Keratinocyte (primary cell): ENCODE results near the gene GPBAR1.

Source experiments
- EZH2 ChIP-seq: IDR thresholded peaks from one replicate; pipeline ENCODE4 v1.6.1; 2012; ENCODE audit warnings: inconsistent platforms, mild to moderate bottlenecking, low read length, moderate library complexity
- TF ChIP-seq, protein P1 (sequence below), 3 experiments: IDR thresholded peaks in 1 of 3; conservative IDR thresholded peaks in 1 of 3; optimal IDR thresholded peaks in 1 of 3; 2 replicates in 2 of 3; 3 replicates in 1 of 3; pipeline versions ENCODE3 to v1.5.1; 2011; ENCODE audit warnings: low read length in 3 of 3, mild to moderate bottlenecking in 3 of 3, moderate library complexity in 2 of 3, control low read depth in 1 of 3, inconsistent platforms in 1 of 3; ENCODE audit not compliant: insufficient read depth in 2 of 3; ENCODE audit errors: extremely low read depth in 1 of 3

DNA sequence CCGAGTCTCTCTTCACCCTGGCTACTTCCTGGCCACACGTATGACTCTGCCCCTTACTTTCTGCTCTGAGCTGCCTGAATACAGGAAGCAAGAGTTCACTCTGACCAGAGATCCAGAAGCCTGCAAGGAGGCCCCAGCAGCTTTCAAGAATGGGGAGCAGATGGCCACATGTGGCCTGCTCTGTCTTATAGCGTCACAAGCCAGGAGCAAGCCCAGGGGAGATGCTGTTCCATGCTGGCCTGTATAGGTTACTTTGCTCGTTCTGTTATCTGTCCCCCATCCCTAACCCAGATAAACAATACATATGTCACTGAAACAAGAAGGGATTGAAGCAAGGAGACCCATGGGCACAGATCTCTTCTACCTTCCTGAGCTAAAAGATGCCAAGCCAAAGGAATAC, 13.8 kb downstream of the GPBAR1 start:
- TF ChIP-seq EZH2 = no peak
- TF ChIP-seq, protein P1, sequence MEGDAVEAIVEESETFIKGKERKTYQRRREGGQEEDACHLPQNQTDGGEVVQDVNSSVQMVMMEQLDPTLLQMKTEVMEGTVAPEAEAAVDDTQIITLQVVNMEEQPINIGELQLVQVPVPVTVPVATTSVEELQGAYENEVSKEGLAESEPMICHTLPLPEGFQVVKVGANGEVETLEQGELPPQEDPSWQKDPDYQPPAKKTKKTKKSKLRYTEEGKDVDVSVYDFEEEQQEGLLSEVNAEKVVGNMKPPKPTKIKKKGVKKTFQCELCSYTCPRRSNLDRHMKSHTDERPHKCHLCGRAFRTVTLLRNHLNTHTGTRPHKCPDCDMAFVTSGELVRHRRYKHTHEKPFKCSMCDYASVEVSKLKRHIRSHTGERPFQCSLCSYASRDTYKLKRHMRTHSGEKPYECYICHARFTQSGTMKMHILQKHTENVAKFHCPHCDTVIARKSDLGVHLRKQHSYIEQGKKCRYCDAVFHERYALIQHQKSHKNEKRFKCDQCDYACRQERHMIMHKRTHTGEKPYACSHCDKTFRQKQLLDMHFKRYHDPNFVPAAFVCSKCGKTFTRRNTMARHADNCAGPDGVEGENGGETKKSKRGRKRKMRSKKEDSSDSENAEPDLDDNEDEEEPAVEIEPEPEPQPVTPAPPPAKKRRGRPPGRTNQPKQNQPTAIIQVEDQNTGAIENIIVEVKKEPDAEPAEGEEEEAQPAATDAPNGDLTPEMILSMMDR (optimal IDR thresholded peaks at IDR 0.05 in 1 of 3, IDR thresholded peaks at IDR 0.05 in 1 of 3, conservative IDR thresholded peaks at IDR 0.05 in 1 of 3; ENCODE audit: extremely low read depth in 1 of 3, insufficient read depth in 2 of 3, low read length in 3 of 3) = no peak
